Body of pancreas (tissue), 4 donors: ENCODE data around the gene DELE1.

ENCODE experiments used
- POLR2A ChIP-seq, 3 donors: fragments of 450-650 bp; IDR thresholded peaks; one replicate each; pipeline ENCODE4 v1.6.1; 2016; ENCODE audit warnings: antibody characterized with exemption in 3 of 3, mild to moderate bottlenecking in 2 of 3
- TF ChIP-seq, protein P1 (sequence below), 7 experiments: fragments of 450-650 bp in 4 of 7; fragments of 200-600 bp in 3 of 7; sonication (generic) in 3 of 7; IDR thresholded peaks; one replicate each; pipeline ENCODE4 v1.5.1; 2016 to 2019; ENCODE audit warnings: antibody characterized with exemption in 7 of 7

DNA sequence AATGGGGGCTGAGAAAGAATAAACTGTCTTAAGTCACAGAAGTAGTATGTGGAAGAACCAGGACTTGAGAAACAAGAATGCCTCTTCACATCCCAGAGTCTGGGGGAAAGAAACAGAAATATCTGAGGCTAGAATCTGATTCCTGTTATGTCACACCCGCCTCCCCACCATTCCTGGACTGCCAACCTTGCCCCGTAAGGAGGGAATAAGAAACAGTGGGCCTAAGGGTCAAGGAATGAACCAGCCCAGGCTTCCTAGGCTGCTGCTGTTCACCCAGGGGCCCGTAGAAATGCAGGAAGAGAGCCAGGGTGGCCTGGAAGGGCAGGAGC, 49.8 kb upstream of the DELE1 start:
- no peak for TF ChIP-seq POLR2A (IDR thresholded peaks at IDR 0.05)
- TF ChIP-seq, protein P1, sequence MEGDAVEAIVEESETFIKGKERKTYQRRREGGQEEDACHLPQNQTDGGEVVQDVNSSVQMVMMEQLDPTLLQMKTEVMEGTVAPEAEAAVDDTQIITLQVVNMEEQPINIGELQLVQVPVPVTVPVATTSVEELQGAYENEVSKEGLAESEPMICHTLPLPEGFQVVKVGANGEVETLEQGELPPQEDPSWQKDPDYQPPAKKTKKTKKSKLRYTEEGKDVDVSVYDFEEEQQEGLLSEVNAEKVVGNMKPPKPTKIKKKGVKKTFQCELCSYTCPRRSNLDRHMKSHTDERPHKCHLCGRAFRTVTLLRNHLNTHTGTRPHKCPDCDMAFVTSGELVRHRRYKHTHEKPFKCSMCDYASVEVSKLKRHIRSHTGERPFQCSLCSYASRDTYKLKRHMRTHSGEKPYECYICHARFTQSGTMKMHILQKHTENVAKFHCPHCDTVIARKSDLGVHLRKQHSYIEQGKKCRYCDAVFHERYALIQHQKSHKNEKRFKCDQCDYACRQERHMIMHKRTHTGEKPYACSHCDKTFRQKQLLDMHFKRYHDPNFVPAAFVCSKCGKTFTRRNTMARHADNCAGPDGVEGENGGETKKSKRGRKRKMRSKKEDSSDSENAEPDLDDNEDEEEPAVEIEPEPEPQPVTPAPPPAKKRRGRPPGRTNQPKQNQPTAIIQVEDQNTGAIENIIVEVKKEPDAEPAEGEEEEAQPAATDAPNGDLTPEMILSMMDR (IDR thresholded peaks at IDR 0.05): no peak
